Upper lobe of left lung (tissue), 6 donors: ENCODE results near the gene OR10H5. TPM values are rescaled to one million over a fixed set of nuclear protein-coding genes. Genes with fewer than 3 reads are reported as not detected.
A peak's percentile ranks its signal among the peaks of the same experiment; 100 is the strongest.

Source experiments
- ATAC-seq, 2 donors: fragments of 200-7000 bp; cut with Tn5 transposase; one replicate each; pipeline ENCODE4 v1.9.1; 2022; ENCODE audit warnings: mild to moderate bottlenecking in 2 of 2, moderate library complexity in 2 of 2; ENCODE audit not compliant: low FRiP score in 2 of 2
- DNase-seq, 2 donors: peaks; one replicate each; pipeline ENCODE4 v3.0.0-alpha.2; 2019 to 2020
- H3K27ac ChIP-seq, 4 donors: fragments of 200-600 bp; sonication (generic); one replicate each; pipeline ENCODE4 v1.5.1; 2016 to 2019
- H3K27me3 ChIP-seq, 4 donors: fragments of 200-600 bp; sonication (generic); one replicate each; pipeline ENCODE4 v1.5.1; 2017 to 2019
- H3K36me3 ChIP-seq, 4 donors: fragments of 200-600 bp; sonication (generic); one replicate each; pipeline ENCODE4 v1.5.1; 2016 to 2019
- H3K4me1 ChIP-seq, 4 donors: fragments of 200-600 bp; sonication (generic); one replicate each; pipeline ENCODE4 v1.5.1; 2018 to 2019
- H3K4me3 ChIP-seq, 4 donors: fragments of 200-600 bp; sonication (generic); one replicate each; pipeline ENCODE4 v1.5.1; 2017 to 2019; ENCODE audit warnings: mild to moderate bottlenecking in 2 of 4, moderate library complexity in 1 of 4
- H3K9me3 ChIP-seq, 4 donors: fragments of 200-600 bp; sonication (generic); one replicate each; pipeline ENCODE4 v1.5.1; 2018 to 2019
- EP300 ChIP-seq, 4 donors: sonication (generic); formaldehyde crosslinking; IDR thresholded peaks; one replicate each; pipeline ENCODE4 v1.5.1; 2017; ENCODE audit warnings: antibody characterized with exemption in 4 of 4, control low read depth in 2 of 4
- POLR2A ChIP-seq, 4 donors: fragments of 450-650 bp; IDR thresholded peaks; one replicate each; pipeline ENCODE4 v1.5.1; 2016 to 2017; ENCODE audit warnings: antibody characterized with exemption in 4 of 4, mild to moderate bottlenecking in 2 of 4
- POLR2AphosphoS5 ChIP-seq, 2 donors: sonication (generic); formaldehyde crosslinking; IDR thresholded peaks; one replicate each; pipeline ENCODE4 v1.5.1; 2017; ENCODE audit warnings: antibody characterized with exemption in 2 of 2
- WGBS, 2 donors: methylation state at CpG; one replicate each; pipeline ENCODE4 v1.1.5; 2017 to 2018; 5-methylcytosine and 5-hydroxymethylcytosine counted together
- total RNA-seq, 6 donors: library from RNA; depleted of rRNA in 4 of 6; stranded (reverse); fragments of >200 nt in 4 of 6; gene quantifications; one replicate each; pipeline versions ENCODE4 v1.1.0 to v1.2.1, GENCODE V29; 2016 to 2021
- TF ChIP-seq, protein P1 (sequence below), 6 experiments: fragments of 450-650 bp in 4 of 6; fragments of 200-600 bp in 2 of 6; sonication (generic) in 2 of 6; IDR thresholded peaks; one replicate each; pipeline ENCODE4 v1.5.1; 2016 to 2019; ENCODE audit warnings: antibody characterized with exemption in 6 of 6
- donor health status: DM: no; HTN: no; CAD: no; lungs with moderate emphysema.
- donor health status: DM: no; HTN: yes; CAD: no; lungs with severe emphysema.

OR10H5 gene
- total RNA-seq, 6 donors from 2014 or later, result not detected

DNA sequence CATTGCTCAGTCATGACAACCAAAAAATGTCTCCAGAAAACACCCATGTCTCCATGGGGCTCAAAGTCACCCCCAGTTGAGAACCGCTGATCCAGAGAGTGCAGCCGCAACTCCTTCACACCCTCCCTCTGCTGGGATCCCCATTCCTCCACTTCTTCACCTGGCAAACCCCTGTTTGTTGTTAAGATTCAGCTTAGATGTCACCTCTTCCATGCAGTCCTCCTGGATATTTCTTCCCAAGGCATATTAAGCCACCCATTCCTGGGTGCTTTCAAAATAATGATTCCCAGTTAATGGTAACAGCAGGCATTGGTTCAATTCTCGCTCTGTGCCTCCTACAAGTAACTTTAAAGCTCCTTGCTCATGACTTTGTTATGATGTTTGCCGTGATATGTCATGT is 24.0 kb downstream of the OR10H5 start:
- H3K27me3 ChIP-seq, result no peaks in the 10 kb centered on the region
- 79 to 89% methylated on average over 4 of the region's 4 CpGs for WGBS, 2 donors
- H3K4me3 ChIP-seq, result no peak overlapping the region
- DNase-seq (no peak), ATAC-seq (no peak)
- no peak overlapping the region for H3K27ac ChIP-seq
- TF ChIP-seq, protein P1, sequence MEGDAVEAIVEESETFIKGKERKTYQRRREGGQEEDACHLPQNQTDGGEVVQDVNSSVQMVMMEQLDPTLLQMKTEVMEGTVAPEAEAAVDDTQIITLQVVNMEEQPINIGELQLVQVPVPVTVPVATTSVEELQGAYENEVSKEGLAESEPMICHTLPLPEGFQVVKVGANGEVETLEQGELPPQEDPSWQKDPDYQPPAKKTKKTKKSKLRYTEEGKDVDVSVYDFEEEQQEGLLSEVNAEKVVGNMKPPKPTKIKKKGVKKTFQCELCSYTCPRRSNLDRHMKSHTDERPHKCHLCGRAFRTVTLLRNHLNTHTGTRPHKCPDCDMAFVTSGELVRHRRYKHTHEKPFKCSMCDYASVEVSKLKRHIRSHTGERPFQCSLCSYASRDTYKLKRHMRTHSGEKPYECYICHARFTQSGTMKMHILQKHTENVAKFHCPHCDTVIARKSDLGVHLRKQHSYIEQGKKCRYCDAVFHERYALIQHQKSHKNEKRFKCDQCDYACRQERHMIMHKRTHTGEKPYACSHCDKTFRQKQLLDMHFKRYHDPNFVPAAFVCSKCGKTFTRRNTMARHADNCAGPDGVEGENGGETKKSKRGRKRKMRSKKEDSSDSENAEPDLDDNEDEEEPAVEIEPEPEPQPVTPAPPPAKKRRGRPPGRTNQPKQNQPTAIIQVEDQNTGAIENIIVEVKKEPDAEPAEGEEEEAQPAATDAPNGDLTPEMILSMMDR (IDR thresholded peaks at IDR 0.05), result no peak
- TF ChIP-seq POLR2AphosphoS5 (IDR thresholded peaks at IDR 0.05) (no peak), EP300 (IDR thresholded peaks at IDR 0.05) (no peak), POLR2A (IDR thresholded peaks at IDR 0.05) (no peak)
- no peaks in the 10 kb centered on the region for H3K9me3 ChIP-seq
- no peaks in the 10 kb centered on the region for H3K36me3 ChIP-seq
- no peaks in the 10 kb centered on the region for H3K4me1 ChIP-seq

DNA sequence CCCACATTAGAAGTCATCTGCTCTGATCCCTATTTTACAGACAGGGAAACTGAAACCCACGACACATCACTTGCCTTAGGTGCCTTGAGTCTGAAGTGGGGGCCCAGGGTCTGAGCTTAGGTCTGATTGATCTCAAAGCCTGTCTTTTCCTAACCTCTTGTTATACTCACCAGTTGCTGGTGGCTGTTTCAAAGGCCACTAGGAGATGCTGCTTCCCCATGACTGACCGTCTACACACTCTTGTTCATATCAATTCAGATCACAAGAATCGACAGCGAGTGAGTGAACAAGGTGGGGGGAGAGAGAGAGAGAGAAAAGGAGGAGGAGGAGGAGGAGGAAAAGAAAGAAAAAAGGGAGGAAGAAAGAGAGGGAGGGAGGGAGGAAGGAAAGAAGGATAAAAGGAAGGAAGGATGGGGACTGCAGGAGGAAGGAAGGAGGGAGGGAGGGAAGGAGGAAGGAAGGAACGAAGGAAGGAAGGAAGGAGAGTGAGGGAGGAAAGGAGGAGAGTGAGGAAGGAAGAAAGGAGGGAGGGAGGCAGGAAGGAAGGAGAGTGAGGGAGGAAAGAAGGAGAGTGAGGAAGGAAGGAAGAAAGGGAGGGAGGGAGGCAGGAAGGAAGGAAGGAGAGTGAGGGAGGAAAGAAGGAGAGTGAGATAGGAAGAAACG is 24.7 kb downstream of the OR10H5 start:
- Histone ChIP-seq H3K4me1 (no peaks in the 10 kb centered on the region), H3K4me3 (no peak overlapping the region), H3K27ac (no peak overlapping the region), H3K27me3 (no peaks in the 10 kb centered on the region), H3K9me3 (no peaks in the 10 kb centered on the region), H3K36me3 (no peaks in the 10 kb centered on the region)
- ATAC-seq (no peak), DNase-seq (no peak)
- TF ChIP-seq POLR2AphosphoS5 (IDR thresholded peaks at IDR 0.05) (no peak), POLR2A (IDR thresholded peaks at IDR 0.05) (no peak), EP300 (IDR thresholded peaks at IDR 0.05) (no peak)
- TF ChIP-seq, protein P1 (IDR thresholded peaks at IDR 0.05), result peak in 3 of 6 experiments; percentile 24 to 47 (median 42)
- WGBS, 2 donors, result 10 to 23% methylated on average over 6 of the region's 6 CpGs

DNA sequence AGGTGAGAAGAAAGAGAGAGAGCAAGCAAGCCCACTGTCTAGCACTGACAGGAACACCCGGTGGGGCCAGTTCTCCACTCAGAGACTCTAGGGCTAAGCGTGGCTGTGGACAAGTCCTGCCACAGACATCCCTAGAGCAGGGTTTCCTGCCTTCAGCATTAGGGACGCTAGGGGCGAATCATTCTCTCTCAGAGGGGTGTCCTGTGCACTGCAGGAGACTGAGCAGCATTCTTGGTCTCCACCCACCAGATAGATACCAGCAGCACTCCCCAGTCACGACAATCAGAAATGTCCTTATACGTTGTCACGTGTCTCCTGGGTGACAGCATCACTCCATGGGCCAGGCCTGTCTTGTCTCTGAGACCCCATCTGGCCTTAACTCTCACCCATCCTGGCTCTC is 26.5 kb downstream of the OR10H5 start:
- H3K4me1 ChIP-seq, result no peaks in the 10 kb centered on the region
- H3K36me3 ChIP-seq, result no peaks in the 10 kb centered on the region
- no peak overlapping the region for H3K27ac ChIP-seq
- no peaks in the 10 kb centered on the region for H3K27me3 ChIP-seq
- H3K4me3 ChIP-seq, result no peak overlapping the region
- TF ChIP-seq, protein P1 (IDR thresholded peaks at IDR 0.05), result no peak
- no peak for TF ChIP-seq POLR2AphosphoS5 (IDR thresholded peaks at IDR 0.05)
- no peak for TF ChIP-seq EP300 (IDR thresholded peaks at IDR 0.05)
- no peak for TF ChIP-seq POLR2A (IDR thresholded peaks at IDR 0.05)
- 51 to 58% methylated on average over 6 to 7 of the region's 7 CpGs for WGBS, 2 donors
- no peak for DNase-seq
- H3K9me3 ChIP-seq, result no peaks in the 10 kb centered on the region
- ATAC-seq, result no peak

DNA sequence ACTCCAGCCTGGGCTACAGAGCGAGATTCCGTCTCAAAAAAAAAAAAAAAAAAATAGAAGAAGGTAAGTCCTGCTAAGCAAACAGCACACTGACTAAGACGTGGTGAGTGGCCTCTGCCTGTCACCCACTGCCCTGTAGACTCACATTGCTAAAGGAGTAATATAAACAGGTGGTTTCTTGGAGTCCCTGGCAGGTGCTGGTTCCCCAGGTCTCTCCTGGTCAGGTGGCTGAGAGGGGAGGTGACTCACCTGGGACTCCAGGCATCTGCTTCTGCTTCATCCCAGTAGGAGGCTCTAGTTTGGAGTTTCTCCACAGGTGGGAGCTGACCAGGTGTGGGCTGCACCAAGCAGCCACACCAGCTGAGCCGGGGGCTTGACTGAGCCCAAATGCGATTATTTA is 27.8 kb downstream of the OR10H5 start, which contains the start of gene OR10H1:
Gene OR10H1 (minus strand): TSS at position 359 of the 400 bp plus-strand sequence. CDS start 7,627 bp downstream, outside the sequence.
- no peaks in the 10 kb centered on the region for H3K36me3 ChIP-seq
- H3K27me3 ChIP-seq, result no peaks in the 10 kb centered on the region
- ATAC-seq, result peak in 1 of 2 donors; percentile 52
- 54 to 56% methylated on average over 5 of the region's 5 CpGs for WGBS, 2 donors
- H3K27ac ChIP-seq, result no peak within 1 kb of the TSS
- H3K4me1 ChIP-seq, result no peaks in the 10 kb centered on the region
- no peaks in the 10 kb centered on the region for H3K9me3 ChIP-seq
- DNase-seq, result peak in 1 of 2 donors; percentile 69
- H3K4me3 ChIP-seq, result no peak within 1 kb of the TSS
- TF ChIP-seq EP300 (IDR thresholded peaks at IDR 0.05) (no peak), POLR2A (IDR thresholded peaks at IDR 0.05) (no peak), POLR2AphosphoS5 (IDR thresholded peaks at IDR 0.05) (no peak)
- TF ChIP-seq, protein P1 (IDR thresholded peaks at IDR 0.05), result no peak

DNA sequence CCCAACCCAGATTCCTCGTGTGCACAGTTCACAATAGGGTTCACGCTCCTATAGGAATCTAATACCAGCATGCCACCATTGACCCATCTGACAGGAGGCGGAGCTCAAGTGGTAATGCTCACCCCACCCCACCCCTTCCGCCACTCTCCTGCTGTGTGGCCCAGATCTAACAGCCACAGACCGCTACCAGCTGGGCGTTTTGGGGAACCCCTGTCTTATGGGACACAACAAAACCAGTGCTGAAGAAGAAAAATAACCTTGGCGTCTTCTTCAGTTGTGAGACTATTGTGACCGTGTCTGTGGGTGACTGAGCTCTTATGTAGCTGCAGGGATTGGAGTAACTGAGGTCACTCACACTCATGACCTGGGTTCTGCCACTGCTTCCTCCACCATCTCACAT is 33.2 kb downstream of the OR10H5 start:
- peak in 1 of 2 donors; percentile 11 for ATAC-seq
- H3K36me3 ChIP-seq, result no peaks in the 10 kb centered on the region
- no peaks in the 10 kb centered on the region for H3K27me3 ChIP-seq
- 89 to 95% methylated on average over 7 to 8 of the region's 8 CpGs for WGBS, 2 donors
- no peak for DNase-seq
- H3K4me1 ChIP-seq, result no peaks in the 10 kb centered on the region
- H3K27ac ChIP-seq, result no peak overlapping the region
- H3K4me3 ChIP-seq, result no peak overlapping the region
- TF ChIP-seq POLR2A (IDR thresholded peaks at IDR 0.05) (no peak), EP300 (IDR thresholded peaks at IDR 0.05) (no peak), POLR2AphosphoS5 (IDR thresholded peaks at IDR 0.05) (no peak)
- TF ChIP-seq, protein P1 (IDR thresholded peaks at IDR 0.05), result no peak
- no peaks in the 10 kb centered on the region for H3K9me3 ChIP-seq
